ENCODE data around the gene ABHD17C.

The ABHD17C gene

DNA sequence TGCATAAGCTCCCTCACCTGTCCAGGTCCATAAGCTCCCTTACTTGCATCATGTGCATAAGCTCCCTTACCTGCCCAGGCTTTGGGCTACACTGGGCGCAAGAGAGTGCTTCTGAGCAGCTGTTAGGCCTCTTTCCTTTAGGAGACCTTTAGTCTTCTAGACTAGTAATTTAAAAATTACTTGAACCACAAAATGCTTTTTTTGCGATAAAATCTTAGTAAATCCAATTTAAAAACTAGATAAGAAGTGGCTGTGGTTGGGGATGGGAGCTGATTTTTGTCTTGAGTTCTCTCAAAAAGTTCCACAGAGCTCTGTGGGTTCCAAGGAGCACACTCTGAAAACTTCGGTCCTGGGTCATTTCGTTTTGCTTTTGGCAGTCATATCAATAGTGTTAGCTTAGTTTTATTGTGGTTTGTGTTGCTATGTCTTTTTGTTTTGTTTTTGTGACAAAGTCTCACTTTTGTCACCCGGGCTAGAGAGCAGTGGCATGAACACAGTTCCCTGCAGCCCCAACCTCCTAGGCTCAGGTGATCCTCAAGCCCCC lies 90.8 kb downstream of the ABHD17C start:
- no peak for TF ChIP-seq GATA1 (IDR thresholded peaks at IDR 0.05; ENCODE audit: low read depth, low read length)
- no peak for TF ChIP-seq POLR2A (IDR thresholded peaks at IDR 0.05; ENCODE audit: low read length)
- DNase-seq, result no peak

DNA sequence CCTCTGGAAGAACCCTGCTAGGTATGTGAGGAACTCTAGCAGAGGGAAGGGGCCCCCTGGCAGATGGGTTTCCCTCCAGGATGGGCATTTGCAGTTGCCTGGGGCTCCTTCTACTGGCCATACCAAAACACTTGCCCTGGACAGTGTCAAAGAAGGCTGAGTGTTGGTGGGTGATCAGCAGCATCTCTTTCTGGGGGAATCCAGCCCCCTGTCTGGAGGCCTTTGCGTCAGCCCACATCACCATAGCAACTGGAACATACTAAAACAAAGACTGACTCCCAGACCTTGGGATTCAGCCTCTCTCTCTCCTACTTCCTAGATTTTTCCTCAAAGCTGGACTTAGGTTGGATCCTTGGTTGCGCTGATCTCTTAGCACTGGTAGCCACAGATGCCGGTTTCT lies 92.2 kb downstream of the ABHD17C start:
- TF ChIP-seq POLR2A (IDR thresholded peaks at IDR 0.05; ENCODE audit: low read length) (no peak), GATA1 (IDR thresholded peaks at IDR 0.05; ENCODE audit: low read depth, low read length) (no peak)

GRCh38 chr15:80788536-80788935 lies 93.4 kb downstream of the ABHD17C start:
- no peak for DNase-seq

More for the DNA sequence above, 92.2 kb downstream of the ABHD17C start:
- DNase-seq, result no peak

DNA sequence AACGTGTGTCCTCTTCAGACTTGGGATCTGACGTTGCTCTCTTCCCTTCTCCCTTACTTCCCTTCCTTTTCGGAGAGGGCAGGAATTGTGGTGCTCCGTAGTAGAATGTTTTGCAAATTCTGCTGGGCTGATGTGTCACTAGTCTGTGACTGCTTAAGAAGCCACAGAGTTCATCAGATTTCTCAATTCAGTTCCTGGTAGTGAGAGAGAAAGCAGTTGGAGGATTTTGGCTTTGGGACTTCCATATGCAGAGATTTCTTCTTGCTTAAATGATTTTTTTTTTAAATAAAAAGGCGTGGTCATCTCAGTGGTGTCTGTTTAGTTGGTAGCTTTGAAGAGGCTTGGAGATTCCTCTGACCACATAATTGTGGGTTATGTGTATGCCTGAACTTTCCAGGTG lies 94.2 kb downstream of the ABHD17C start:
- no peak for TF ChIP-seq POLR2A (IDR thresholded peaks at IDR 0.05; ENCODE audit: low read length)
- TF ChIP-seq GATA1 (IDR thresholded peaks at IDR 0.05; ENCODE audit: low read depth, low read length), result no peak
- DNase-seq, result no peak

More at GRCh38 chr15:80788536-80788935, 93.4 kb downstream of the ABHD17C start:
- no peak for TF ChIP-seq GATA1 (IDR thresholded peaks at IDR 0.05; ENCODE audit: low read depth, low read length)
- TF ChIP-seq POLR2A (IDR thresholded peaks at IDR 0.05; ENCODE audit: low read length), result no peak

DNA sequence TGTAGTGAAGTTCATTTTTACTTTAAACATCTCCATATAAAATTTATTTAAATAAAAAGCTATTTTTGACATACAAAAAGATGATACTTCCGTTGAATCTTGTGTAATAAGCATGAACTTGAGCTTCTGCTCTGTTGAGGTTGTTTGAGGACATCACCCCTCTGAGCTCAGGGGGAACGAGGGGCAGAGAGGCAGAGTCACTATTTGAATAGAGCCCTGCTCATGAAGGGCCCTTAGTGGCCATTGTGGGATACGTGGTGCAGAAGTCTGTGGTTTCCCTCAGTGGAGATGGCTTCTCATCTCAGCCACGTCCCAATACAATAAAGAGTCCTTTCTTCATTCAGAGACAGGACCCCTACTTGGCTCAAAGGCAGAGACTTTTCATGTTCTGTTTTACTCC lies 94.7 kb downstream of the ABHD17C start:
- TF ChIP-seq POLR2A (IDR thresholded peaks at IDR 0.05; ENCODE audit: low read length), result no peak
- no peak for DNase-seq

- no peak for DNase-seq
- TF ChIP-seq GATA1 (IDR thresholded peaks at IDR 0.05; ENCODE audit: low read depth, low read length), result no peak
- no peak for TF ChIP-seq POLR2A (IDR thresholded peaks at IDR 0.05; ENCODE audit: low read length)
These were observed 95.1 kb downstream of the ABHD17C start for GRCh38 chr15:80790236-80790635.

DNA sequence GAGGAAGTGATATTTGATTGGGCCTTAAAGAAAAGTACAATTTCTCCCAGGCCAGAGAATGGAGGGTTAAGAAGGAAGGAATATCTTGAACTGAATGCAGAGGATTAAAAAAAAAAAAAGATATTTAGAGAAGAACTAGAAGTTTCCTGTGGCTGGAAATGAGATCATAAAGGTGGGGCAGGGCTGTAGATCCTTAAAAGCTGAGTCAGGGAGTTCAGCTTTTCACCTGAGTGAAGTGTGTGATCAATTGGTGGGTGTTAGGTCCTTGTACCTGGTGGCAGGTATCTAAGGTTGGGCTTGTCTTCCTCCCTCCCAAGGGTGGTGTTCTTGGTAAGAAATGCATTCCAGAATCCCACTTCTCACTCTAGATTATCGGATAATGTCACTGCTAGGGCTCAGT lies 95.9 kb downstream of the ABHD17C start:
- no peak for TF ChIP-seq GATA1 (IDR thresholded peaks at IDR 0.05; ENCODE audit: low read depth, low read length)
- no peak for TF ChIP-seq POLR2A (IDR thresholded peaks at IDR 0.05; ENCODE audit: low read length)
- no peak for DNase-seq

DNA sequence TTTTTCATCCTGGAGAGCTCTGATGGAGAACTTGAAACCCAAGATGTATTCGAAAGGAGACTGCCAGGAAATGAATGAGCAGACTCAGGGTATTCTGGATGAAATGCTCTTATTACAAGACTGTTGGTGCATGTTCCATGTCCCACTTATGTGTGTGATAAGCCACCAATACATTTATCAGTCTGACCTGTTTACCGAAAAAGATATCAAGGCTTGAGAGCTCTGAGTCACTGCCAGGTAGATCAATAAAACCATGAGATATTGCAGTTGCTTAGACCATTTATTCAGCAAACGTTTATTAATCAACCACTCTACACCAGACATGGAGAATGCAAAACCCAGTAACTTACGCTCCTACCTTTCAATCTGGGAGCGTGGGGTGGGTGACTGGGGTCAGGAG lies 101.3 kb downstream of the ABHD17C start:
- TF ChIP-seq GATA1 (IDR thresholded peaks at IDR 0.05; ENCODE audit: low read depth, low read length) (no peak), POLR2A (IDR thresholded peaks at IDR 0.05; ENCODE audit: low read length) (no peak)
- DNase-seq, result no peak

DNA sequence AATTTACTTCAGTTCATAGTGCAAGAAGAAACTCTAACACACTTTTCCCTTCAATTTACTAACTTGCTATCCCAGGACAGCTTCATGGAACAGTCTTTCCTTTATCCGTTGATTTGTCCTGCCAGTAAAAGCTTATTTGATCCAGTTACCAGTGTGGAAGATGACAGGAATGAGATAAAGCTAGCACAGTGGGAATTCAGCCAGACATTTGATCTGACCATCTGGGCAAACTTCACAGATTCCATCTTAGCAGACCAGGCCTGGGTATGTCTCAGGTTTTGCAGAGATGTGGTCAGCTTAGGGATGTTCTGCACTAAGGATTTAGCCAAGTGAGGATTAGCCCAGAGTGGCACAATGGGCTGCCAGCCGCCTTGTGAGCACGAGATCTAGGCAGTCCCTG lies 103.8 kb downstream of the ABHD17C start:
- no peak for DNase-seq
- TF ChIP-seq POLR2A (IDR thresholded peaks at IDR 0.05; ENCODE audit: low read length) (no peak), GATA1 (IDR thresholded peaks at IDR 0.05; ENCODE audit: low read depth, low read length) (no peak)

GRCh38 chr15:80800067-80800466 lies 105.0 kb downstream of the ABHD17C start:
- DNase-seq, result no peak
- TF ChIP-seq GATA1 (IDR thresholded peaks at IDR 0.05; ENCODE audit: low read depth, low read length) (no peak), POLR2A (IDR thresholded peaks at IDR 0.05; ENCODE audit: low read length) (no peak)

DNA sequence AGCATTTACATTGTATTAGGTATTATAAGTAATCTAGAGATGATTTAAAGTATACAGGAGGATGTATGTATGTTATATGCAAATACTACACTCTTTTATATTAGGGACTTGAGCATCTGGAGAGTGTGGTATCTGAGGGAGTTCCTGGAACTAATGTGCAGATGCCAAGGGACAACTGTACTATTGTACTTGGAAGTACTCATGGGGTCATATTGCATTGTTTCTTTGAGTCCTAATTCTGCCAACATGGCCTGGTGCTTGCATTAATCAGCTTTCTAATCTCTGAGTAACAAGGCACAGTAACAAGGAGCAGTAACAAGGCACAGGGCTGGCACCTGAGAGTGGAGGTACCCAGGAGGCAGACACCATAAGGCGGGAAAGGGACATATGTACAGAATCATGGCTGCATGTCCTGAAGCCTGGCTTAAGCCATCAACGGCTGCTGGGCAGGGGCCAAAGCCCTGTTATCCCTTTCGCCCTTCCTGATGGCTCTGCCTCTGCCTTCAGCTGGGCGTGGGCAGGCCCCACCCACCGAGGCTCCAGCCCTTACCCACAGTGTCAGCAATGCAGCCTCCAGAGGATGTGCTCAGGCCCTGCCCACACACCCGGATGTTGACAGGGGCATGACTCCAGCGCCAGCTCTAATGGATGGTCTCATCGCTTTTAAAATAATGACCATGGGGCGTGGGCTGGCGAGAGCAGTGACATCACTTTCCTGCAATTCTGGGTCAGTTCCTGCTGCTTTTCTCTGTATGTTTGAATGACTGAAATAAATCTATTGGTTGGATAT lies 107.0 kb downstream of the ABHD17C start:
- no peak for DNase-seq
- no peak for TF ChIP-seq GATA1 (IDR thresholded peaks at IDR 0.05; ENCODE audit: low read depth, low read length)
- TF ChIP-seq POLR2A (IDR thresholded peaks at IDR 0.05; ENCODE audit: low read length), result no peak

- DNase-seq, result no peak
- TF ChIP-seq POLR2A (IDR thresholded peaks at IDR 0.05; ENCODE audit: low read length), result no peak
- TF ChIP-seq GATA1 (IDR thresholded peaks at IDR 0.05; ENCODE audit: low read depth, low read length), result no peak
These were observed 108.7 kb downstream of the ABHD17C start for GRCh38 chr15:80803580-80804525.

GRCh38 chr15:80804970-80805495 lies 109.9 kb downstream of the ABHD17C start:
- TF ChIP-seq GATA1 (IDR thresholded peaks at IDR 0.05; ENCODE audit: low read depth, low read length) (no peak), POLR2A (IDR thresholded peaks at IDR 0.05; ENCODE audit: low read length) (no peak)
- DNase-seq, result no peak
